ENCODE results near the gene AARS2.

Gene AARS2

GRCh38 chr6:44268095-44268628 lies 45.0 kb downstream of the AARS2 start:
- no peak overlapping the region for H3K4me3 Mint-ChIP-seq
- no peak overlapping the region for H3K27ac Mint-ChIP-seq (ENCODE audit: low read depth)
- H3K4me1 Mint-ChIP-seq = peaks cover 27% of the 10 kb centered on the region
- H3K27me3 Mint-ChIP-seq = peaks cover 46% of the 10 kb centered on the region
- ATAC-seq (replicated peaks; ENCODE audit: extremely low read depth, poor library complexity, severe bottlenecking) (no peak), DNase-seq (ENCODE audit: low spot score in 2 of 2) (peak; percentile 46 to 53)
- H3K36me3 Mint-ChIP-seq (ENCODE audit: insufficient read depth) = peaks cover 14% of the 10 kb centered on the region
- H3K9me3 Mint-ChIP-seq = no peaks in the 10 kb centered on the region

- ATAC-seq (replicated peaks; ENCODE audit: extremely low read depth, poor library complexity, severe bottlenecking) (no peak), DNase-seq (ENCODE audit: low spot score in 2 of 2) (no peak)
- Mint-ChIP-seq H3K4me1 (peaks cover 36% of the 10 kb centered on the region), H3K27ac (ENCODE audit: low read depth) (peak overlapping the region; percentile 98), H3K27me3 (peaks cover 36% of the 10 kb centered on the region), H3K4me3 (no peak overlapping the region), H3K36me3 (ENCODE audit: insufficient read depth) (peaks cover 16% of the 10 kb centered on the region), H3K9me3 (no peaks in the 10 kb centered on the region)
These were observed 45.9 kb downstream of the AARS2 start for GRCh38 chr6:44267252-44267651.

GRCh38 chr6:44266347-44266746 lies 46.8 kb downstream of the AARS2 start:
- ATAC-seq (replicated peaks; ENCODE audit: extremely low read depth, poor library complexity, severe bottlenecking) = no peak
- Mint-ChIP-seq H3K27me3 (peaks cover 27% of the 10 kb centered on the region), H3K4me1 (peaks cover 37% of the 10 kb centered on the region)

GRCh38 chr6:44265722-44266233 lies 47.4 kb downstream of the AARS2 start:
- DNase-seq (ENCODE audit: low spot score in 2 of 2) (no peak), ATAC-seq (replicated peaks; ENCODE audit: extremely low read depth, poor library complexity, severe bottlenecking) (peak; percentile 75)
- peak overlapping the region; percentile 94 for H3K4me3 Mint-ChIP-seq
- H3K9me3 Mint-ChIP-seq = no peaks in the 10 kb centered on the region
- H3K27me3 Mint-ChIP-seq = peaks cover 22% of the 10 kb centered on the region
- H3K4me1 Mint-ChIP-seq = peaks cover 39% of the 10 kb centered on the region
- H3K27ac Mint-ChIP-seq (ENCODE audit: low read depth) = peak overlapping the region; percentile 98
- peaks cover 23% of the 10 kb centered on the region for H3K36me3 Mint-ChIP-seq (ENCODE audit: insufficient read depth)

More at GRCh38 chr6:44266347-44266746, 46.8 kb downstream of the AARS2 start:
- Mint-ChIP-seq H3K36me3 (ENCODE audit: insufficient read depth) (peaks cover 22% of the 10 kb centered on the region), H3K9me3 (no peaks in the 10 kb centered on the region), H3K4me3 (peak overlapping the region; percentile 94), H3K27ac (ENCODE audit: low read depth) (peak overlapping the region; percentile 98)
- no peak for DNase-seq (ENCODE audit: low spot score in 2 of 2)

GRCh38 chr6:44265007-44265721 lies 48.0 kb downstream of the AARS2 start, which contains the start of gene NFKBIE:
TSS of gene NFKBIE (minus strand) at chr6:44265551. CDS start at chr6:44265346, 205 bp downstream.
- no peaks in the 10 kb centered on the region for H3K9me3 Mint-ChIP-seq
- DNase-seq (ENCODE audit: low spot score in 2 of 2) = peak; percentile 92
- ATAC-seq (replicated peaks; ENCODE audit: extremely low read depth, poor library complexity, severe bottlenecking) = peak; percentile 50
- peaks cover 18% of the 10 kb centered on the region for H3K27me3 Mint-ChIP-seq
- H3K4me3 Mint-ChIP-seq = peak within 1 kb of the TSS; percentile 94
- H3K27ac Mint-ChIP-seq (ENCODE audit: low read depth) = peak within 1 kb of the TSS; percentile 98
- peaks cover 28% of the 10 kb centered on the region for H3K36me3 Mint-ChIP-seq (ENCODE audit: insufficient read depth)
- peaks cover 40% of the 10 kb centered on the region for H3K4me1 Mint-ChIP-seq

- DNase-seq (ENCODE audit: low spot score in 2 of 2) (peak in 1 of 2 donors; percentile 36), ATAC-seq (replicated peaks; ENCODE audit: extremely low read depth, poor library complexity, severe bottlenecking) (peak; percentile 35)
- Mint-ChIP-seq H3K4me3 (peak overlapping the region; percentile 94), H3K4me1 (peaks cover 36% of the 10 kb centered on the region), H3K27ac (ENCODE audit: low read depth) (peak overlapping the region; percentile 98), H3K27me3 (peaks cover 10% of the 10 kb centered on the region), H3K36me3 (ENCODE audit: insufficient read depth) (peaks cover 30% of the 10 kb centered on the region), H3K9me3 (no peaks in the 10 kb centered on the region)
These were observed 48.8 kb downstream of the AARS2 start for GRCh38 chr6:44264154-44265006.

GRCh38 chr6:44263354-44264100 lies 49.6 kb downstream of the AARS2 start:
- Mint-ChIP-seq H3K27me3 (peaks cover 2% of the 10 kb centered on the region), H3K4me1 (peaks cover 36% of the 10 kb centered on the region), H3K27ac (ENCODE audit: low read depth) (peak overlapping the region; percentile 98), H3K36me3 (ENCODE audit: insufficient read depth) (peaks cover 30% of the 10 kb centered on the region), H3K9me3 (no peaks in the 10 kb centered on the region), H3K4me3 (peak overlapping the region; percentile 94)
- no peak for DNase-seq (ENCODE audit: low spot score in 2 of 2)
- ATAC-seq (replicated peaks; ENCODE audit: extremely low read depth, poor library complexity, severe bottlenecking) = peak; percentile 12

GRCh38 chr6:44262467-44263353 lies 50.4 kb downstream of the AARS2 start:
- peaks cover 33% of the 10 kb centered on the region for H3K36me3 Mint-ChIP-seq (ENCODE audit: insufficient read depth)
- peak overlapping the region; percentile 94 for H3K4me3 Mint-ChIP-seq
- peaks cover 45% of the 10 kb centered on the region for H3K4me1 Mint-ChIP-seq
- DNase-seq (ENCODE audit: low spot score in 2 of 2) = no peak
- no peak for ATAC-seq (replicated peaks; ENCODE audit: extremely low read depth, poor library complexity, severe bottlenecking)
- H3K27ac Mint-ChIP-seq (ENCODE audit: low read depth) = peak overlapping the region; percentile 98
- H3K27me3 Mint-ChIP-seq = no peaks in the 10 kb centered on the region
- H3K9me3 Mint-ChIP-seq = no peaks in the 10 kb centered on the region

GRCh38 chr6:44261581-44261980 lies 51.6 kb downstream of the AARS2 start:
- H3K36me3 Mint-ChIP-seq (ENCODE audit: insufficient read depth) = peaks cover 37% of the 10 kb centered on the region
- H3K27me3 Mint-ChIP-seq = no peaks in the 10 kb centered on the region
- no peak for DNase-seq (ENCODE audit: low spot score in 2 of 2)
- H3K9me3 Mint-ChIP-seq = no peaks in the 10 kb centered on the region
- H3K4me1 Mint-ChIP-seq = peaks cover 49% of the 10 kb centered on the region
- H3K27ac Mint-ChIP-seq (ENCODE audit: low read depth) = peak overlapping the region; percentile 4
- ATAC-seq (replicated peaks; ENCODE audit: extremely low read depth, poor library complexity, severe bottlenecking) = no peak
- no peak overlapping the region for H3K4me3 Mint-ChIP-seq

GRCh38 chr6:44260451-44261297 lies 52.5 kb downstream of the AARS2 start:
- no peak overlapping the region for H3K4me3 Mint-ChIP-seq
- no peak for DNase-seq (ENCODE audit: low spot score in 2 of 2)
- peaks cover 59% of the 10 kb centered on the region for H3K4me1 Mint-ChIP-seq
- H3K27ac Mint-ChIP-seq (ENCODE audit: low read depth) = peak overlapping the region; percentile 4
- ATAC-seq (replicated peaks; ENCODE audit: extremely low read depth, poor library complexity, severe bottlenecking) = no peak
- H3K9me3 Mint-ChIP-seq = no peaks in the 10 kb centered on the region
- peaks cover 43% of the 10 kb centered on the region for H3K36me3 Mint-ChIP-seq (ENCODE audit: insufficient read depth)
- no peaks in the 10 kb centered on the region for H3K27me3 Mint-ChIP-seq

- Mint-ChIP-seq H3K9me3 (no peaks in the 10 kb centered on the region), H3K36me3 (ENCODE audit: insufficient read depth) (peaks cover 50% of the 10 kb centered on the region), H3K27me3 (no peaks in the 10 kb centered on the region), H3K4me3 (no peak overlapping the region), H3K27ac (ENCODE audit: low read depth) (no peak overlapping the region), H3K4me1 (peaks cover 65% of the 10 kb centered on the region)
- ATAC-seq (replicated peaks; ENCODE audit: extremely low read depth, poor library complexity, severe bottlenecking) (no peak), DNase-seq (ENCODE audit: low spot score in 2 of 2) (no peak)
These were observed 53.1 kb downstream of the AARS2 start for GRCh38 chr6:44260011-44260410.

All from central memory CD8-positive, alpha-beta T cell (primary cell).